ENCODE results near the gene PCDHGA9.
"Not testable (repeated sequence)": the region's sequence is repeated elsewhere in the genome, so short reads cannot be mapped to it uniquely, and the experiment has no call there.

PCDHGA9 gene

DNA sequence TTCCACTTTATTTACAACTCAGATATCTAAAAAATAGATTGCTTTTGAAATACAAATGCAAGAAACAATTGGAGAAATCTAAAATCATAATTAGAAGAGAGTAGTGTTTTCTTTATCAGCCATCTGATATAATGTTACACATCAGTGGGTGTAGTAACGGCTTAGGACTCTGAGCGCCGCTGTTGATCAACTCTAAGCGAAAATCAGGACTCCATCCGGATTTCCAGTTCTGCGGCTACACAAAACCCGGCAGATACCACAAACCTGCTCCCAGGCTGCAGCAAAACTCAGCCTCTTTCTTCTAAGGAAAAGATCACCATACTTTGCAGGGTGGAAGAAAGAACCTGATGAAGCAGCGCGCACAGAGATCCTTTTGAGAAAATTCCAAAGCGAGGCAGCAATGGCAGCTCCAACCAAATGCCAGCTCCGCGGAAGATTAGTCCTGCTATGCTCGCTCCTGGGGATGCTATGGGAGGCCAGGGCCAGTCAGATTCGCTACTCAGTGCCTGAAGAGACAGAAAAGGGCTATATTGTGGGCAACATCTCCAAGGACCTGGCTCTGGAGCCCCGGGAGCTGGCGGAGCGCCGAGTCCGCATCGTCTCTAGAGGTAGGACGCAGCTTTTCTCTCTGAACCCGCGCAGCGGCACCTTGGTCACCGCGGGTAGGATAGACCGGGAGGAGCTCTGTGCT is at the start of gene PCDHGA9:
Gene PCDHGA9 (plus strand): TSS at position 226 of the 691 bp plus-strand sequence. CDS start 175 bp downstream, at position 401.
- no peak for DNase-seq

GRCh38 chr5:141354900-141355469 is 47.6 kb upstream of the PCDHGA9 start, which contains the start of gene PCDHGA4:
Gene PCDHGA4 (plus strand): TSS chr5:141355021. CDS start chr5:141355108, 87 bp downstream.
- no peak for DNase-seq

DNA sequence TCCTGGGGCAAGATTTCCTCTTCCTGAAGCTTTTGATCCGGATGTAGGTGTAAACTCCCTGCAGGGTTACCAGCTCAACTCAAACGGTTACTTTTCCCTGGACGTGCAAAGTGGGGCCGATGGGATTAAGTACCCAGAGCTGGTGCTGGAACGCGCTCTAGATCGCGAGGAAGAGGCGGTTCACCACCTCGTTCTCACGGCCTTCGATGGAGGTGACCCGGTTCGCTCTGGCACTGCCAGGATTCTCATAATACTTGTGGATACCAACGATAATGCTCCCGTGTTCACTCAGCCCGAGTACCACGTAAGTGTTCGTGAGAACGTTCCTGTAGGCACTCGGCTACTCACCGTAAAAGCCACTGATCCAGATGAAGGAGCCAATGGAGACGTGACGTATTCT is 46.9 kb upstream of the PCDHGA9 start:
- DNase-seq = no peak

- no peak for DNase-seq
These were observed 46.4 kb upstream of the PCDHGA9 start for GRCh38 chr5:141356133-141356532.

DNA sequence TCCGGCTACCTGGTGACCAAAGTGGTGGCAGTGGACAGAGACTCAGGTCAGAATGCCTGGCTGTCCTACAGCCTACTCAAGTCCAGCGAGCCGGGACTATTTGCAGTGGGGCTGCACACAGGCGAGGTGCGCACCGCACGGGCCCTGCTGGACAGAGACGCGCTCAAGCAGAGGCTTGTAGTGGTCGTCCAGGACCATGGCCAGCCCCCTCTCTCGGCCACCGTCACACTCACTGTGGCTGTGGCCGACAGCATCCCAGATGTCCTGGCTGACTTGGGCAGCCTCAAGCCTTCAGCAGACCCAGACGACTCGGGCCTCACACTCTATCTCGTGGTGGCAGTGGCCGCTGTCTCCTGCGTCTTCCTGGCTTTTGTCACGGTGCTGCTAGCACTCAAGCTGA is 45.6 kb upstream of the PCDHGA9 start:
- DNase-seq = no peak

GRCh38 chr5:141359790-141360426 is 42.7 kb upstream of the PCDHGA9 start, which contains the start of gene PCDHGB2:
Gene PCDHGB2 (plus strand): TSS chr5:141359994. CDS start chr5:141360136, 142 bp downstream.
- no peak for DNase-seq

GRCh38 chr5:141360685-141361084 is 41.9 kb upstream of the PCDHGA9 start:
- no peak for DNase-seq

DNA sequence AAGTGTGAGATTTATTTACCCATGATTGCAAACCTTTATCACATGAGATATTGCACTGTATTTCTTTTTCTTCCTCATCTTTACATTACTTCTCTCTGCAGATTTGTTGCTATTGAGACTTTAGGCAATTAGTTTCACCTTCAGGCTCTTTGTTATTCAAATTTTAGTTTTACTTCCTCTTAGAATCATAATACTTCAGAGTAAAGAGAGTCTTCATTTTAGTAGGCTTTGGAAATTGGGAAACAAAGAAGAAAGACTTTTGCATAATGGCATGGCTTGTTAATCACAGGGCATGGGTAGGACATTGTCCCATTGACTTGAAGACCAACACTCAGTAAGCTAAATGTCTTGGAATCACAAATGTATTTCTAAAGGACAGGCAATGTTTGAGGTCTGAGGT is 39.9 kb upstream of the PCDHGA9 start:
- no peak for DNase-seq

DNA sequence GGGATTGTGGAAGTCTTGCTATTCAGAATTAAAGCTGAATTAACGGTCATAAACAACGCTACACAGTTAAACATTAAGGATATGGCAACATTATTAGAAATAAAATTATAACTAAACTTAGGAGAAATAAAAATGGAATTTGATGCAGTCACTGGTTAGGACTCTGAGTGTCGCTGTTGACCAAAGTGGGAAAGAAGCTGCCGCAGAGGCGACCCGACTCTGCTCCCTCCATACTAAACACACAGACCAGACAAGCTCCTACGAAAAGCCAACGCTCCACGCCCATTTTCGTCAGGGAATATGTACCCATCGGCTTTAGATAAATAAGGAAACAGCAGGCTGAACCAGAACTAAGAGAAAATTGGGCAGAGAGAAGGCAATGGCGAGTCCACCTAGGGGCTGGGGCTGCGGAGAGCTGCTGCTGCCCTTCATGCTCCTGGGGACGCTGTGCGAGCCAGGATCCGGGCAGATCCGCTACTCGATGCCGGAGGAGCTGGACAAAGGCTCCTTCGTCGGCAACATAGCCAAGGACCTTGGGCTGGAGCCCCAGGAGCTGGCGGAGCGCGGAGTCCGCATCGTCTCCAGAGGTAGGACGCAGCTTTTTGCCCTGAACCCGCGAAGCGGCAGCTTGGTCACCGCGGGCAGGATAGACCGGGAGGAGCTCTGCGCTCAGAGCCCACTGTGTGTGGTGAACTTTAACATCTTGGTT is 38.5 kb upstream of the PCDHGA9 start, which contains the start of gene PCDHGA5:
Gene PCDHGA5 (plus strand): TSS at position 211 of the 709 bp plus-strand sequence. CDS start 169 bp downstream, at position 380.
- DNase-seq = no peak

DNA sequence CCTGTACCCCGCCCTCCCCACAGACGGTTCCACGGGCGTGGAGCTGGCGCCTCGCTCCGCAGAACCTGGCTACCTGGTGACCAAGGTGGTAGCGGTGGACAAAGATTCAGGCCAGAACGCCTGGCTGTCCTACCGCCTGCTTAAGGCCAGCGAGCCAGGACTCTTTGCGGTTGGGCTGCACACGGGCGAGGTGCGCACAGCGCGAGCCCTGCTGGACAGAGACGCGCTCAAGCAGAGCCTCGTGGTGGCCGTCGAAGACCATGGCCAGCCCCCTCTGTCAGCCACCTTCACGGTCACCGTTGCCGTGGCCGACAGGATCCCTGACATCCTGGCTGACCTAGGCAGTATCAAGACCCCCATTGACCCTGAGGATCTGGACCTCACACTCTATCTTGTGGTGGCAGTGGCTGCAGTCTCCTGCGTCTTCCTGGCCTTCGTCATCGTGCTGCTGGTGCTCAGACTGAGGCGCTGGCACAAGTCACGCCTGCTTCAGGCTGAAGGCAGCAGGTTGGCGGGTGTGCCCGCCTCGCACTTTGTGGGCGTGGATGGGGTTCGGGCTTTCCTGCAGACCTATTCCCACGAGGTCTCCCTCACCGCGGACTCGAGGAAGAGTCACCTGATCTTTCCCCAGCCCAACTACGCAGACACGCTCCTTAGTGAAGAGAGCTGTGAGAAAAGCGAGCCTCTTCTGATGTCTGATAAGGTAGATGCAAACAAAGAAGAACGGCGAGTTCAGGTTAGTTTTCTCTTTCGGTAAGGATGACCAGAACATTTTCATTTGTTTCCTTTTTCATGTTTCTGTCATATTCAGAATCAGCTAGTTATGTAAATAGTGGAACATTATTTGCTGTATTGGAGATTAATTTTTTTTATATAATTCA is 36.3 kb upstream of the PCDHGA9 start:
- DNase-seq = no peak

- DNase-seq = no peak
These were observed 32.4 kb upstream of the PCDHGA9 start, which contains the start of gene PCDHGB3 for GRCh38 chr5:141369994-141370848. Gene PCDHGB3 (plus strand): TSS chr5:141370242. CDS start chr5:141370395, 153 bp downstream.

GRCh38 chr5:141371572-141372475 is 30.8 kb upstream of the PCDHGA9 start:
- DNase-seq = no peak

- no peak for DNase-seq
These were observed 28.8 kb upstream of the PCDHGA9 start, which contains the start of gene PCDHGA6 for GRCh38 chr5:141373673-141374317. Gene PCDHGA6 (plus strand): TSS chr5:141373891. CDS start chr5:141374084, 193 bp downstream.

DNA sequence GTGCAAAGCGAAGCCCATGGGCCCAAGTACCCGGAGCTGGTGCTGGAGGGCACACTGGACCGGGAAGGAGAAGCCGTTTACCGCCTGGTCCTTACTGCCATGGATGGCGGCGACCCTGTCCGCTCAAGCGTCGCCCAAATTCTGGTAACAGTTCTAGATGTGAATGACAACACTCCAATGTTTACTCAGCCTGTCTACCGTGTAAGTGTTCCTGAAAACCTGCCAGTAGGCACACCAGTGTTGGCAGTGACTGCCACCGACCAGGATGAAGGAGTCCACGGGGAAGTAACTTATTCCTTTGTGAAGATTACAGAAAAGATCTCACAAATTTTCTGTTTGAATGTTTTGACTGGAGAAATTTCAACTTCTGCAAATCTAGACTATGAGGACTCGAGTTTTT is 28.0 kb upstream of the PCDHGA9 start:
- no peak for DNase-seq

DNA sequence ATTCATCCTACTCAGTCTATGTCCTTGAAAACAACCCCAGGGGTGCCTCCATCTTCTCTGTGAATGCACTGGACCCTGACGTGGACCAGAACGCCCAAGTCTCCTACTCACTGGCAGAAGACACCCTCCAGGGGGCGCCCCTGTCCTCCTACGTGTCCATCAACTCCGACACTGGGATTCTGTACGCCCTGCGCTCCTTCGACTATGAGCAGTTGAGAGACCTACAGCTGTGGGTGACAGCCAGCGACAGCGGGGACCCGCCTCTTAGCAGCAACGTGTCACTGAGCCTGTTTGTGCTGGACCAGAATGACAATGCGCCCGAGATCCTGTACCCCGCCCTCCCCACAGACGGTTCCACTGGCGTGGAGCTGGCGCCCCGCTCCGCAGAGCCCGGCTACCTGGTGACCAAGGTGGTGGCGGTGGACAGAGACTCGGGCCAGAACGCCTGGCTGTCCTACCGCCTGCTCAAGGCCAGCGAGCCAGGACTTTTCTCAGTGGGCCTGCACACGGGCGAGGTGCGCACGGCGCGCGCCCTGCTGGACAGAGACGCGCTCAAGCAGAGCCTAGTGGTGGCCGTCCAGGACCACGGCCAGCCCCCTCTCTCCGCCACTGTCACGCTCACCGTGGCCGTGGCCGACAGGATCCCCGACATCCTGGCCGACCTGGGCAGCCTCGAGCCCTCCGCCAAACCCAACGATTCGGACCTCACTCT is 27.0 kb upstream of the PCDHGA9 start:
- DNase-seq = not testable (repeated sequence)

DNA sequence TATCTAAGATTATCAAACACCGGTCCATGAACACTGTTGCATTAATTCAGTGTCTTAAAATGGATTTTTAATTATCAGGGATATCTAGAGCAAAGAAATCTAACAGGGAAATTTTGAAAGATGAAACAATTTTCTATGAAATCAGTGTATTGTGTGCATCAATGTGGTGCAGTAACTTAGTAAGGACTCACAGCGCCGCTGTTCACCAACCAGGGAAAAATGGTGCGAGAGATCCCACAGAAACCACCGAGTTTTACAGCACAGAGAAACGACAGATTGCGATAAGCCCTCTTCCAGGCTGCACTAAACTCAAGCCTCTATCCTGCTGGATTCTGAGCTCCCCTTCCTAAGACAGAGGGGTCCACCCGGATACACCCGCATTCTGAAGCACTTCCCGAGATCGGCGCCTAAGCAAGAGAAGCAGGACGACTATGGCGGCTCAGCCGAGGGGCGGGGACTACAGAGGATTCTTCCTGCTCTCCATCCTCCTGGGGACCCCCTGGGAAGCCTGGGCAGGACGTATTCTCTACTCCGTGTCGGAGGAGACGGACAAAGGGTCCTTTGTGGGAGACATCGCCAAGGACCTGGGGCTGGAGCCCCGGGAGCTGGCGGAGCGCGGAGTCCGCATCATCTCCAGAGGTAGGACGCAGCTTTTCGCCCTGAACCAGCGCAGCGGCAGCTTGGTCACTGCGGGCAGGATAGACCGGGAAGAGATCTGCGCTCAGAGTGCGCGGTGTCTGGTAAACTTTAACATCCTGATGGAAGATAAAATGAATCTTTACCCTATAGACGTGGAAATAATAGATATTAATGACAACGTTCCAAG is 19.9 kb upstream of the PCDHGA9 start, which contains the start of gene PCDHGA7:
Gene PCDHGA7 (plus strand): TSS at position 274 of the 826 bp plus-strand sequence. CDS start 158 bp downstream, at position 432.
- no peak for DNase-seq

DNA sequence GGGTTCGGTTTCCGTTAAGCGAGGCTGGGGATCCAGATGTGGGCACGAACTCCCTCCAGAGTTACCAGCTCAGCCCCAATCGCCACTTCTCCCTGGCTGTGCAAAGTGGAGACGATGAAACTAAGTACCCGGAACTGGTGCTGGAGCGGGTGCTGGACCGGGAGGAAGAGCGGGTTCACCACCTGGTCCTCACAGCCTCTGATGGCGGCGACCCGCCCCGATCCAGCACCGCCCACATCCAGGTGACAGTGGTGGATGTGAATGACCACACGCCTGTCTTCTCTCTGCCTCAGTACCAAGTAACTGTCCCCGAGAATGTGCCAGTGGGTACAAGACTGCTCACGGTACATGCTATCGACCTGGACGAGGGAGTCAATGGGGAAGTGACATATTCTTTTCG is 19.2 kb upstream of the PCDHGA9 start:
- no peak for DNase-seq

Measured in activated T-cell treated with anti-CD3 and anti-CD28 coated beads, Interleukin-2, amount 50 U/mL, for 48 hours (primary cell).